HG03064 (cell line): ENCODE data around the gene BCL2L11.
A peak's percentile ranks its signal among the peaks of the same experiment; 100 is the strongest.

ENCODE experiments used
- ATAC-seq: cut with Tn5 transposase; IDR thresholded peaks from one replicate; pipeline ENCODE4 v1.9.1; 2021; ENCODE audit warnings: low read depth; ENCODE audit not compliant: unreplicated experiment

Gene BCL2L11

DNA sequence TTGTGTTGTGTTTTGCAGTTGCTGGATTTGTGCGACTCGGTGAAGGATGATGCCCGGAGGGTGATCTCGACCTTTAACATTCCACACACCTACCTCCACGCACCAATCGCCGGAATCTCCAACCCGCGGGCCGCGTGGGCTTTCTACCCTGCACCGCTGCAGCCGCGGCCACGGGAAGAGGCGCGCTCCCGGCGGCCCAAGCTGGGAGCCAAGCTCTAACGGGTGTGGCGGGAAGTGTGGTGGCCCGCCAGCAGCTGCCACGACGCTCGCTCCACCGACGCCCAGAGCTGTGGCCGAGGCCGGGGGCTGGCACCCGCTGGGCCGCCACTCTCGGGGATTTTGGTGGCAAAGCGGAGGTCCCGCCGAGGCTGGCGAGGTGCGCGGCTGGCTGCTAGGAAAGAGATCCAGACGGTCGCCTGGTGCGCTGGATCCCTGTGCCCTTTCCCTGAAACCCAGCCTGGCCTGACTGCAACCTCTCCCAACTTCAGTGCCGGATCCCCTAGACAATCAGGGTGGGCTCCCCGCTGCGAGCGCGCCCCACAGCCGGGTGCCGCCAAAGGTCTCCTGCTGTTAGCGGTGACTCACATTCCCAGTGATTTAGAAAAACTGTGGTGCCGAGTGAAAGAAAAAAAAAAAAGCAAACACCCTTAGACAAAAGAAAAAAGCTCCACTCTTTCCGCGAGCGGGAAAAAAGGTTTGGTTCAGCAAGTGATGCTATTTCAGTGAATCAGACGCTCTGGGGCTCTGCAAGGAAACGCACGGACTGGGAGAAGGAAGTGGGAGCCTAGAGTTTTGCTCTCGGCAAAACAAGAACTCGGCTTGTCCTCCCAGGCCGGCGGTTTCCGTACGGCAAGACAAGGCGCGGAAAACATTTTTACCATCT is 2.9 kb upstream of the BCL2L11 start:
- no peak for ATAC-seq

DNA sequence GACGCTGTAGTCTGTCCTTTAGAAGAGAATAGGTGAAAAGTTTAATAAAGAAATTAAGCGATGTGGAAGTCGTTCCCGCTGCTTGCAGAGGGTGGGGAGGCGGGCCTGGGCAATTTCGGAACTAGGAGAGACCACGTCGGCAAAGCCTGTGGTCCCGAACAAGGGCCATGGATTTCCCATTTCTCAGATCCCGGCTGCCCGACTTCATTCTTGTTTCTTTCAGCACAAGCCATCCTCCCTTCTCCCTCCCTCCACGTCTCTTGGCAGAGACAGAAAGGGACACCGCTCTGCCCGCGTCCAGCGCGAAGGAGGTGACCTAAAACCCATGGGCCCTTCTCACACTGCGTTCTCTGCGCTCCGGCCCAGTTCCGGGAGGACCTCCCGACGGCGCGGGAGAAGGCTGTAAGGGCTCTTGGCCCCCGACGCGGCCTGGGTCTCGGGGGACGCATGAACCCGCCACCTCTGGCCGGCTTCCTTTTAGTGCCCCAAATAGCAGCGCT is 2.2 kb upstream of the BCL2L11 start:
- ATAC-seq: no peak

DNA sequence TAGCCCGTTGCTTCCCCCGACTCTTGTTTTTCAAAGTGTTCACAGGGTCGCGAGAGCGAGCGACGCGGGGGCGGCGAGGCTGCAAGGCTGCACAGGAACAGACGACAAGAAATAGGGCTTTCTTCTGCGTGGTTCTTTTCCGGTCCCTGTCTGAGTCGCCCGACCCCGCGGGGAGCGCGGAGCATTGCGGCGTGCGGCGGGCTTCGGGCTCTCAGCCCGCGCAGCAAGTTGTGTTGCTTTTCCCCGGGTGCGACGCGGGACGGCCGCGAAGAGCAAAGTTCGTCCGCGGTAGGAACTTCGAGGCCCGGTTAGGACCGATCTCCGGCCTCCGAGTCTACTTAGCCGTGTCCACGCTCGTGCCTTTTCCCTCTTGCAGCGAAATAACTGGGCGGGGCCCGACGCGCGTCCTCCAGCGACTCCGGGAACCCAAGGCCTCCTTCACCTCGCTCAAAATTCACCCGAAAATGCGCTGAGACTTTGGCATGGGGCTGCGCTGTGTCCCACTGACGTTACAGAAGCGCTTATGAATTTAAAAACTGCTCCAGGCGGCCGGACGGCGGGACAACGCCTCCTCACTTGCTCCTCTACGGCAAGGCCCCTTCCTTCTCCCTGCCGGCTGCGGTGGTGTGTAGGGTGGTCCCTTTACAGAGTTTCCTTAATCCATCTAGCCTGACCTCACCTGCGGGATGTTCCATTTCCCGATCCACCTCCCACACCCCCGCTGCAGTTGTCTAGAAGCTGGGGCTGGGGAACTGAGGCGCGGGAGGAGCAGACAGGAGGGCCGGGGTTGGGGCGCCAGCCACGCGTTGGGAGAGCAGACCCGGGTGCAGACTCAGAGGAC is 1.5 kb upstream of the BCL2L11 start:
- ATAC-seq: no peak

DNA sequence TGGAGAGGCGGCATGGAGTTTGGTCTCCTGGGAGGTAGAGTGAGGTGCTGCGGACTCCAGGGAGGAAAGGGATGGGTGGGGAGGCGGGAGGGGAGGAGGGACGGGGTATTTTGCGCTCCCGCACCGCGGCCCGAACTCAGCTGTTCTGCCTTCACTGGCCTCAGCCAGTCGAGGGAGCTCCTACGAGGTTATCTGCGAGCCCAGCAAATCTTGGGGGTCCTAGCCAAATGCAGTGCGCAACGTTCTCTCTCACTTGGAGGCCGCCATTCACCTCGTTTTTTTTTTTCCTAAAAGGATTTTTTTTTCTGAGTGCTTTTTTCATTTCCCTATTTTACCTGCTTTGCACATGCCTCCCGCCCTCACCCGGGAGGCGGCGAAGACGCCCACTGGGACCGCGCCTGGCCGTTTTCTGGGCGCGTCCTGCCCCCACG is 877 bp upstream of the BCL2L11 start:
- no peak for ATAC-seq

DNA sequence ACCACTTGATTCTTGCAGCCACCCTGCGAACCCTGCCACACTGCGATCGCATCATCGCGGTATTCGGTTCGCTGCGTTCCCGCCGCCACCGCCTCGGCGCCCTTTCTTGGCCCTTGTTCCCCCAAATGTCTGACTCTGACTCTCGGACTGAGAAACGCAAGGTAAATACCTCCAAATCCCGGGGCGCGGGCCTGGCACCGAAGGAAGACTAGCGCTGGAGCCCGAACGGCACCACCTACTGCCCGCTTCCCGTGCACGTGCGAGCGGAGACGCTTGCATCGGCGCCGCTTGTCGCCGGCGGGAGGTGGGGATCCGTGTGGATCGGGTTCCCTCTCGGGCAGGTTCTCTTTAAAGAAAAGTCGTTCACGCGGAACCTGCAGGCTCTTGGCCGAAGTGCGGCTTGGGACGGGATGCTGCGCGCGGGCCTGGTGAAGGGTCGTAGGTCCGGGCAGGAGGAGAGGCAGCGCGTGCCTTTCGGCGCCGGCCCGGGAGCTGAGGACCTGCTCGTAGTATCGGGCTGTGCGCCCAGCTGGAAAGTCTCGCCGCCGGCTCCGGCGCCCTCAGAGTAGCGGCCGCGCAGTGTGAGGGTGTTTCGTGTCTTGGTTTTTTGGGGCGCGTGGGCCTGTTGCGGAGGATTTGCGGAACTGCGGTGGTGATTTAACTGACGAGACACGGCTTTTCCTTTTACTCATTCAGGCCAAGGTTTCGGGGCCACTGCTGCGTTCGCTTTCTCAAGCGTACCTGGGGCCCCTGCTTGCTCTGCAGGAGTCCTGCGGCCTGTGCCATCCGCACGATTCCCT is 514 bp downstream of the BCL2L11 start:
- no peak for ATAC-seq

DNA sequence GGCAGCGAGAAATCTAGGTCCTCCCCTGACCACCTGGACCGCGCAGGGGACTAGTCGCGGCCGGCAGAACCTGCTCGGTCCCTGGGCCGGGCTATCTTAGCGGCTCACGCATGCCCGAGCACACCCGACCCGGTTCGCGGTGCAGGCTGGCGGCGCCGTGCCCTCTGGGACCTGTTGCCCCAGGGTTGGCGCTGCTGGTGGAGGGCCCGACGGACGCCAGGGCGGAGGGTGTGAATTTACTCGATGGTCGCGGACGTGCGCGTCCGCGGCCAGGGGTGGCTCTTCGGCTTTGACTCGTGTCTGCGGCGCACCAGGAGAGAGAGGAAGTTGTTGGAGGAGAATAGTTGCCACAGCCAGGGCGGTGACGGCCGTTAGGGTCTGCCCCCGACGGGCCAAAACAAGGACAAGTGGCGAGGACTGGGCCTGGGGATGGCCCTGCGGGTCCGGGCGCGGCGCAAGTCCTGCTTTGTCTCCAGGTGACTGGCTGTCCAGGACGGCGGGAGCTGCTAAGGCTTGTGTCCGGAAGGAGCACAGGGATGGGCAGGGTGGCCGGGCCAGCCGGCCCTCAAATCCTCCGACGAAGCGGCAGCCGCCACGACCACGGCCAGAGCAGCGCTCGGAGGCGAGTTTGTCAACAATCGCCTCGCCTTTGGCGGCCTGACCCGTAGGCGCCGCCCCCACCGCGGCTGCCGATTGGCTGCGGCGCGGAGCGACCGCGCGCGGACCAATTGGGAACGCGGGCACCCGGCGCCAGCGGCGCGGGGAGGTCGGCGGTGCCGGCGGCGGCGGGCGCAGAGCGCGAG is 1.3 kb downstream of the BCL2L11 start:
- peak; percentile 39 for ATAC-seq

DNA sequence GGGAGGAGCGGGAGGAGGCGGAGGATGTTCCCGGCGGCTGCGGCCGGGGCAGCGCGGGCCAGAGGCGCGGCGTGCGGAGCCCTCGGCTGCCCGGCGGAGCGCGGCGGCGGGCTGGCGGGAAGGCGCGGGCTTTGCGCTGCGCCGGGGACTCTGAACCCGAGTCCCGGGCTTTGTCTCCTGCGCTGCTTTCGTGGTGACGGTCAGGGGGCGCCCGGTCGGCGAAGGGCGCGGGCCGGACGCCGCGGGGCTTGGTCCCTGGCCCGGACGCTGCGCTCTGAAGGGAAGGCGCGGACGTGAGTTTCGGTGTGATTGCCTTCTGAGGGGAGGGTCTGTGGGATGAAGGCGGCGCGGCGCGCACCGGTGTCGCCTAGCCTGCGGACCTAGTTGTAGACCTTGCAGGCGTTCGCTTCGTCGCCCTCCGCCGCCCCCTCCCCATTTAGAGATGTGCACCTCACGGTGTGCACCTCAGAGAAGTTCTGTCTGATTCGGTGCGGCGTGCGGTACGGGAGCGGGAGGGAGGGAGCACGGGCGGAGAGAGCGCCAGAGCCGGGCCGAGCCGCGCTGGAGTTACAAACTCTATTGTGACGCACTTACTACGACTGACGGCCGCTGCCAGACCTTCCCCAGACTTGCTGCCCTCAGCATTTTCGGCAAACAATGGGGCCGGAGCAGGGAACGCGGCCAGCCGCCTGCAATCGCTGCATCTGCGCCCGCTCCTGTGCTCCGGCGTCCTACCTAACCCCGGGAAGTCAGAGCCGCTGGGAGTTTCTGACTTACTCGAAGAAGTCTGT is 2.1 kb downstream of the BCL2L11 start:
- ATAC-seq: no peak

DNA sequence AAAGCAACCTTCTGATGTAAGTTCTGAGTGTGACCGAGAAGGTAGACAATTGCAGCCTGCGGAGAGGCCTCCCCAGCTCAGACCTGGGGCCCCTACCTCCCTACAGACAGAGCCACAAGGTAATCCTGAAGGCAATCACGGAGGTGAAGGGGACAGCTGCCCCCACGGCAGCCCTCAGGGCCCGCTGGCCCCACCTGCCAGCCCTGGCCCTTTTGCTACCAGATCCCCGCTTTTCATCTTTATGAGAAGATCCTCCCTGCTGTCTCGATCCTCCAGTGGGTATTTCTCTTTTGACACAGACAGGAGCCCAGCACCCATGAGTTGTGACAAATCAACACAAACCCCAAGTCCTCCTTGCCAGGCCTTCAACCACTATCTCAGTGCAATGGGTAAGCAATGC is 3.0 kb downstream of the BCL2L11 start:
- ATAC-seq: no peak

DNA sequence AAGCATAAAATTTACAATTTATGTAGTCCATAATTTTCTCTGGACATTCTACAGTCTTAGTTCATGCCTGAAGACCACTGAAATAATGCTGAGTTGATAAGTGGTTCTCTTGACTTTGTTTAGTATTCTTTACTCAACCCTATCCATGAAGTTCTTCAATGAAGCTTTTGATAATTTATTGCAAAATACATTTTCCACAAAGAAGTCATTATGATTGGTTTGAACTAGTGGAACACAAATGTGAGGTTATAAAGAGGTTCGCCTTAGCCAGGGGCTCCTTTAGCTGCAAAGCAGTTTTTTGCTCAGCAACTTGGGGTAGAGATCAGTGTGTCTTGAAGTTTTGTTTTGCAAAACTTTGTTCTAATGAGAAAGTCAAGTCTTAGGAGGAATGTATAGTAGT is 5.9 kb downstream of the BCL2L11 start:
- no peak for ATAC-seq

DNA sequence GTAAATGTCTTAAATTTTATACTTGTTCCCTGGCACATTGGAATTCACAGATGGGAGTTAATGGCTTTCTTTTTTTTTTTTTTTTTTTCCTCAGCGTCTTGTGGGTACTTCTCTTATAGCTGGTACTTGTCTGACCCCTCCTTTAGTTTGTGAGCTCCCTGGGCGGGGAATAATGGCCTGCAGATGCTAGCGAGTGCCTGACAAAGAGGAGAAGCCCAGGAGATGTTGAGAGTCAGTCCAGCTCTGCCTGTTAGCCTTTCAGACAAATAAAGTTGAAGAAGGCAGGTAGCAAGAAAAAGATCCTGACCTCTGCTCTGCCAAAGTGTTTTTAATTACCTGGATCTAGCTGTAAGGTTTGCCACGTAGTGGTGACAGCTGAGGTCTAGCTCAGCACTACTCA is 6.6 kb downstream of the BCL2L11 start:
- no peak for ATAC-seq

DNA sequence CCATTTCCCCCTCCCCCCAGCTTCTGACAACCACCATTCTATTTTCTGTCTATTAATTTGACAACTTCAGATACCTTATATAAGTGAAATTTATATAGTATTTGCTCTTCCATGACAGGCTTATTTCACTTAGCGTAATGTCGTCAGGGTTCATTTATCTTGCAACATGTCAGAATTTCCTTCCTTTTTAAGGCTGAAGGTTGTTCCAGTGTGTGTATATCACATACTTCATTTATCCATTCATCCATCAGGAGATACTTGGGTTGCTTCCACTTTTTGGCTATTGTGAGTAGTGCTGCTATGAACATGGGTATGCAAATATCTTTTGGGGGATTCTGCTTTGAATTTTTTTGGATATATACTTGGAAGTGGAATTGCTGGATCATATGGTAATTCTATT is 7.4 kb downstream of the BCL2L11 start:
- no peak for ATAC-seq

DNA sequence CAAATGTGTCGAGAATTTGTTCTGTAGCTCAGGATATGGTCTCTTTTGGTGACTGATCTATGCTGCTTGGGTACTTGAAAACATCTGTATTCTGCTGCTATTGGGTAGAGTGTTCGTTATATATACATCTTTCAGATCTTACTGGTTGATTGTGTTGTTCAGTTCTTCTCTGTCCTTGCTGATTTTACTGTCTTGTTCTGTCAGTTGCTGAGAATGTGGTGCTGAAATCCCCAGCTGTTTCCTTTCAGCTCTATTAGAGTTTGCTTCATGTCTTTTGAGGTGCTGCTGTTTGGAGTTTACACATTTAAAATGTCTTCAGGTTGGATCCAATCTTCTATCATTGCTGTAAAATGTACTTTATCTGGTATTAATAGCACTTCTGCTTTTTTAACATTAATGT is 12.9 kb downstream of the BCL2L11 start:
- ATAC-seq: no peak

DNA sequence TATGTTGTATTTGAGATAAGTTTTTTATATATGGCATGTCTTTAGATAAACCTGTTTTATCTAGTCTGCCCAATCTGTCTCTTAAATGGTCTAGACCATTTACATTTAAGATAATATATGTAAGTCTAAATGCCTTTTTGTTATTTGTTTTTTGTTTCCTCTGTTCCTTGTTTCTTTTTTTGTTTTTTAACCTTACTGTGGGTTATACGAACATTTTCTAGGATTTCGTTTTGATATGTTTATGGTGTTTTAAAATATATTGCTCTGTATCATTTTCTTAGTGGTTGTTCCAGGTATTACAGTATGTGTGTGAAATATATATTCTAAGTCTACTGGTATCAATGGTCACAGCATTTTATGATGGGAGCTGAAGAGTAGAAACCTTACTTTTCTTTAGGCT is 13.3 kb downstream of the BCL2L11 start:
- ATAC-seq: no peak

DNA sequence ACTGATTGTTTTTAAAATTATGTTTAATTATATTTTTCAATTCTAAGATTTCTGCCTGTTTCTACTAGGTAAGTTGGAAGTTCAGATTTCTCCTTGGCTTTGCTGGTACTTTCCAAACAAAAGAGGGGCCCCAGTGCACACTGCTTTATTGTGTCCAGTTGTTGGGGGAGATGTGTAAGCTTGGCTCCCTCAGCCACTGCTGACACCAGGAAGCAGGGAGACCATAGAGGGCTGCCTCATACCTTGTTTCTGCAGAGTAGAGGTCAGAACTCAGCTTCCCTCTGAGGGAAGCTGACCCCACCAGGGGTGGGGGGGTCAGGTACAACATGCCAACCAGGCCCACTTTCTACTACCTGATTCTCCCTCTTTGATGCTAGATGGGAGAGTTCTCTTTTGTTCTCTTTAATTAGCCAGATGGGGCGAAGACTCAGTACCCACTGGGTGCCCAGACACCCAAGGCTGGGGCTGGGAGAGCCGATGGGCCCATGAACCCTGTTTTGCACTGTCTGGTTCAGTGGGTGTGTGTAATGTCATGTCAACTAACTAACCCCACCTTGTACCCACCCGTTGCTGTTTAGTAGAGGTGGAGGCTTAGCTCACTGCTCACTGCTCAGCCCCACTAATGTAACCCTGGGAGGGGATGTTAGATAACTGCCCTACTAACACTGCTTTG is 14.7 kb downstream of the BCL2L11 start:
- no peak for ATAC-seq

DNA sequence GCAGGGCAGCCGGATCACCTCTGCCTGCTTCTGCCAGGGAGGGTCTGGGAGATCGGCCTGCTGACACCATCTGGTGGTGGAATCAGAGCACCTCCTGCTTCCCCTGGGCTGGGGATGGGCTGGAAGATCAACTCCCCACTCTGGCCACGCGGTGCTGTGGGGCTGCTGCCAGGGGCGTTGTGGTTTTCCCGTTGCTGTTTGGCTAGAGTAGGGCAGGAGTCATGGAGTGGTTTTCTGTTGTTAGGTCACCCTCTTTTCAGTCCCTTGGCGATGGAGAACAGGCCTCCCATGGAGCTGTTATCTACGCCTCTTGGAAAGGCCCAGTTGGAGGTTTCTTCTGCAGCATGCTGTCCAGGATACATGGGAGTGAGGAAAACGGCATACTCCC is 15.2 kb downstream of the BCL2L11 start:
- ATAC-seq: no peak

DNA sequence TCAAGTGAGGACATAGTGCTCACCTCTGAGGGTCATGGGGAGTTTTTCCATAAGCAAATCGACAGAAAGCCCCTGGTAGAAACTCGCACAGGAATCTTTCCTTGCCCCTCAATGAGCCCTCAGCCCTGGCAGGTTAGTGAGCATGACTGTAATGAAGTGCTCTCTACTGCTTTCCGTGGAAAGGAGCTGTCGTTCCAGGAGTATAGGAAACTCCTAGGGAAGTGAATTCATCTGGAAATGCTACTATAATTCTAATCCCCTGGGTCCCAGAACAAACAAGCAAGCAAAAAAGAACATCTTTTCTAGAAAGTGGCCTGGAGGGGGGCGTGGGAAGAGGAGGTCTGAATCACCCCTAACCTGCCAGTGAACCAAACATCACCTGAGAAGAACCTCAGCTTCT is 18.1 kb downstream of the BCL2L11 start:
- no peak for ATAC-seq

DNA sequence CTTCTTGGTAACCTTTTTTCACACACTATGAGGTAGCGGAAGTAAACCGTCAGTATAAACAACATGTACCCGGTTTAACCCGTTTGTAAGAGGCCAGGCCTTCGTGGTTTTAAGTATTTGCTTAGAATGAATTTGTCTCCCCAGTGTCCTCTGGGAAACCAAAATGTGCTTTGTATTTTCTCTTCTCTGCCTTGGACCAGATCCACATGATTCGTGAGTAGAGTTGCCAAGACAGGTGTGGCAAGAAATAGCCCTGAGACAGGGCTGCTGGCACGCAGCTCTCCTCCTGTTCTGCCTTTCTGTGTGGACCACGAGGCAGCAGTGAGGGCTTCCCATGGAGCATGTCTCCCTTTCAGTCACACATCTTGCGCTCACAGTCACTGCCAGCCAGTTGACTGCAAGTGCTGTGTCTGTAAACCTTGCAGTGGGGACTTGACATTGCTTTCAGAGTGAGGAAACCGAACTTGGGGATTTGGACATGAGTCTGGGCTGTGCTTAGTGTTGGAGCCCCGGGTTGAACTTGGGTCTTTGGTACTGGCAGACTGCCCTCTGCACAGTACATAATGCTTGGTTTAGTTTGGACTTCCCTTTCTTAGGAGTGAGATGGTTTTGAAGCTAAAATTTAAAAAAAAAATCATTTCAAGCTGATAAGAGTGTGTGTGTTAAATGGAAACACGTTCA is 19.1 kb downstream of the BCL2L11 start:
- no peak for ATAC-seq

DNA sequence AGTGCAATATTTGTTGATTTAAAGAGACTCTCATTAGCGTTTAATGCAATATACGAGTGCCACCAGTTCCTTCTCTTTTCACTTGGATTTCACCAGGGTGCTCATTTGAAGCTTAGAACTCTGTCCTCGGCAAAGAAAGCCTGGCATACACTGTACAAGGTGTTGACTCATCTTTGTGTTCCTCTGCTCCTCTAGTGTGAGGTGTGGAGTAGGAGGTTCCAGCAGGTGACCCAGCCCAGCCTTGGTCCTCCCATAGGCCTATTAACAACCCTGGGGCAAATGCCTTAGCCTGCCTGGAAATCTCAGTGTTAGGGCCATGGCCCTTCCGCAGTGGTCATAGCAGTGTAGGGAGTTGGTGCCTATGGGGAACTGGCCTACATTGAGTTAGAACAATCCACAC is 20.1 kb downstream of the BCL2L11 start:
- no peak for ATAC-seq
